Retinal pigment epithelial cell (primary cell): ENCODE measurements around the gene TRRAP.

Experiments used
- DNase-seq: peaks from one replicate; pipeline ENCODE4 v3.0.0-alpha.2; 2010; ENCODE audit warnings: low read depth
- H3K4me3 ChIP-seq: 2 replicates; pipeline ENCODE4 v1.5.1; 2011; ENCODE audit warnings: mild to moderate bottlenecking, low read length, control low read depth, moderate library complexity
- CTCF ChIP-seq: conservative IDR thresholded peaks from 2 replicates; pipeline ENCODE4 v1.5.1; 2011; ENCODE audit warnings: low read depth, low read length, control low read depth, inconsistent platforms

TRRAP gene

GRCh38 chr7:98866351-98866750 lies 12.0 kb upstream of the TRRAP start:
- no peak for DNase-seq
- H3K4me3 ChIP-seq: no peak overlapping the region
- TF ChIP-seq CTCF: no peak

GRCh38 chr7:98866765-98867164 lies 11.6 kb upstream of the TRRAP start:
- no peak for DNase-seq
- no peak overlapping the region for H3K4me3 ChIP-seq
- no peak for TF ChIP-seq CTCF

- TF ChIP-seq CTCF: no peak
- no peak overlapping the region for H3K4me3 ChIP-seq
- no peak for DNase-seq
These were observed 9.9 kb upstream of the TRRAP start for GRCh38 chr7:98868450-98868849.

- H3K4me3 ChIP-seq: peak overlapping the region; percentile 33
- TF ChIP-seq CTCF: no peak
- no peak for DNase-seq
These were observed 9.2 kb upstream of the TRRAP start for GRCh38 chr7:98869027-98869596.

GRCh38 chr7:98869597-98870120 lies 8.7 kb upstream of the TRRAP start, which contains the start of gene TMEM130:
TMEM130 (minus strand) TSS chr7:98870014; CDS start chr7:98869861, 153 bp downstream.
- TF ChIP-seq CTCF: no peak
- DNase-seq: no peak
- peak within 1 kb of the TSS; percentile 50 for H3K4me3 ChIP-seq

GRCh38 chr7:98870121-98870651 lies 8.1 kb upstream of the TRRAP start:
- peak overlapping the region; percentile 50 for H3K4me3 ChIP-seq
- TF ChIP-seq CTCF: no peak

More at GRCh38 chr7:98870121-98870651, 8.1 kb upstream of the TRRAP start:
- DNase-seq: no peak
